Measurements from ENCODE around the gene PDZRN3.

PDZRN3 gene

DNA sequence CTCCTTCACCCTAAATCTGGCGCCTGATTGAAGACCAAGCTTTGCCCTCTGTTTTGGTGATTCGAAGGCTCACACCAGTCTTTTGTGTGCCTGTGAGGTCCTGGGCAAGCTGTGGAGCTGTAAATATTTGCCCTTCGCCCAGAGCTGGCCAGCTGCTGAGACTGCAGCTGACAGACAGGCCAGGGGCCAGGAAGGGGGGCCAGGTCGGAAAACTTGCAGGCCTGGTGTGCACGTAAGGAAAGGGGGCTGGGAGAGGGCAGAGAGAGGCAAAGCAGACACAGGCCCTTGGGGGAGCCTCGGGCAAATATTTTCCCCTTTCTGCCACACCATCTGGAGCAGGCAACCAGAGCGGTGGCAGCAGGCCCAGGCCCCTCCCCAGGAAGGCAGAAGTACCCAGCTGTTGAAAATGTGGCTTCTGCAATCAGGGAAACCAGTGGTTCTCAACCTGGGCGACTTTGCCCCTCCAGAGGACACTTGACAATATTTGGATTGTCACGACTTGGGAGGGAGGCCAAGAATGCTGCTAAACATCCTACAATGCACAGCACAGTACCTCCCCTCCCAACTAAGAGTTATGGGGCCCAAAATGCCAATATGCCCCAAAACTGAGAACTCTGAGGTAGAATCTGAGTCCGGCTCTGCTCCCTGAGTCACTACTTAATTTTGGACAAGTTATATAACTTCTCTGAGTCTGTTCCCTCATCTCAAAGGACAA is 2.5 kb downstream of the PDZRN3 start:
- DNase-seq (ENCODE audit: low spot score) = no peak

DNA sequence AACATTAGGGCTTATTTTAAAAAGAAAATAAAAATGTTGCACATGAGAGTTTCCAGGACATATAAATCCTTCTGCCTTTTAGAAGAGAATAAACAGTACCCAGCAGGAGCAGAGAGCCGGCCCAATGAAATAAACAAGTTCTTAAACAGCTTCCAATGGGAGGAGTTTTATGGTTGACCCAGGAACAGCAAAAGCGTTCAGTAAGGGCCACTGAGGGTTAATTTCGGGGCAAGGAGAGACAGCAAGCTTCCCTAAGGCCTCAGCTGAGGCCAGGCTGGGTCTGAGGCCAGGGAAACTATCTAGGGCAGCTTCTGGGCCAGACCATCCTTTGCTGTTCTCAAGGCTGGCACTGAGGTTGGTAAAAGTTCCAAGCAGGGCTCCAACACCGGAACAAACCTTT is 3.4 kb downstream of the PDZRN3 start:
- DNase-seq (ENCODE audit: low spot score) = no peak

DNA sequence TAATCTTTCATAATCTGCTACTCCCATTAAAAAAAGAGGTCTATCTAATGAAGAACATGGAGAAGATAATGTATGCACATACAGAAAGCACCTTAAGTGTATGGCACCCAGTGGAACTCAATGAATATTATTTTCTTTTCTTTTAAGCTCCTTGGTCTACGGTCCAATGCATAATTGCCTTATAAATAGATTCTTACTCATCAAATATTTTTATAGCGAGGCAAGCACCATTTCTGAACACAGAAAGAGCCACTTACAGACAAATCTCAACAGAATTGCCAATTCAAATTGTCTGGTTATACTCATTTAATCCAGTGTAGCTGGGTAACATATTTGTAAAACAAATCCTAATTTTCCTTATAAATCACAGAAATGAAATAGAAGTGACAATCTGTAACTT is 6.3 kb downstream of the PDZRN3 start:
- no peak for DNase-seq (ENCODE audit: low spot score)

DNA sequence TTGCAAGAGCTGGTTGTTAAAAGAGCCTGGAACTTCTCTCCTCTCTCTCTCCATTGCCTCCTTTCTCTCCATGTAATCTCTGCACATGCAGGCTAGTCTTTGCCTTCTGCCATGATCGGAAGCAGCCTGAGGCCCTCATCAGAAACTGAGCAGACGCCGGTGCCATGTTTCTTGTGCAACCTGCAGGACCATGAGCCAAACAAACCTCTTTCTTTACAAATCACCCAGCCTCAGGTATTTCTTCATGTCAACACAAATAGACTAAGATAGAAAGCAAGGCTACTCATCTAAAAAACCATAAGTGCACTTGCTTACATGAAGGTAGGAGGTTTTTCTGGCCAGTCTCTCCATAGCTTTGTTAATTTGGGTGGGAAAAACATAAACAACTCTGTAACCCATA is 8.7 kb downstream of the PDZRN3 start:
- DNase-seq (ENCODE audit: low spot score) = no peak

DNA sequence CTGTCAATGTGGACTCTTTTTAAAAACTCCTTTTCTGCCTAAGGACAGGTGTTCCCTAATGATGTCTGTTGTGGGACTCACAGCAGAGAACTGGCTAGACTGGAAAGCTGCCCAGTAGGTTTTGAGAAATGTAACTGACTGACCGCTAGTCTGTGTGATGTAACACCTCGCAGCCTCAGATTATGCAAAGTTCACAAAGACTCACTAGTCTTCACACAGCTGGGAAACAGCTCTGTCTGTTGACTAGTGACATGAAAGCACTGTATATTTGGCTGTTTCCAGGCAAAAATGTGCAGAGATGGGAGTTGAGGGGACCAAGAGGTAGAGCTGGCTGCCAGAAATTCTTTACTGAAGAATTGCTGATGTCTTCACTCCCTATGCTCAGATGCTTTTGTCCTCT is 10.3 kb downstream of the PDZRN3 start:
- no peak for DNase-seq (ENCODE audit: low spot score)

DNA sequence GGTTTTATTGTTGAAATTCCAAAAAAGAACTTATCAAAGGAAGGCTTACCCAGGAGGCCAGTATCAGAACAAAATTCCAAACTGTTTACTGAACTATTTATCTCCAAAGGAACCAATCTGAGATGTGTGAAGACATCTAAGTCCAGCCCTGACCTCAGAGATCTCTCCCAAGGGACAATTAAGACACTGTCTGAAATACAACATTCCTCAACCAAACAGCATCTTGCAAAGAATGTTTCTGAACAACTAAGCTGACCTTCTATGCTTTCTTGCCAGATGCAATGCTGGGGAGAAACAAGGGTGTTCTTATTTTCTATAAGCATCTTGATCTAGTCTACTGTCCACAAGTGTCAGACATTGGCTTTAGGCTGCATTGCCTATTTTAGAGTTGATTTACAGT is 13.6 kb downstream of the PDZRN3 start:
- DNase-seq (ENCODE audit: low spot score) = no peak

DNA sequence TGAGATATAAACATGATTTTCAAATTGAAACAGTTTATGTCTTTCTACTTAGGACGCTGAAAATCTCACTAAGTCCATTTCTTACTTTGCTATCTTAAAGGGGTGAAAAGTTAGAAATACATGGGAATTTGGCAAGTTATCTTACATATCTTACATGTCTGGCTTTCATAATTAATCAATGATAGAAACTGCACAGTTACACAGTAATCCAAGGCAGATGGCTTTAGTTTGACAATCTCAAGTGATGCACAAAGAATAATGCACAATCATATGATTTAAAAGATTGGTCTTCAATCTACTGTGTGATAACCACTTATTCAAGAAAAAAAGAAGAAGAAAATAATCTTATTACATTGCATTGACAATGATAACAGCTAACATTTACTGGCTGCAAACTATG is 14.2 kb downstream of the PDZRN3 start:
- DNase-seq (ENCODE audit: low spot score) = no peak

DNA sequence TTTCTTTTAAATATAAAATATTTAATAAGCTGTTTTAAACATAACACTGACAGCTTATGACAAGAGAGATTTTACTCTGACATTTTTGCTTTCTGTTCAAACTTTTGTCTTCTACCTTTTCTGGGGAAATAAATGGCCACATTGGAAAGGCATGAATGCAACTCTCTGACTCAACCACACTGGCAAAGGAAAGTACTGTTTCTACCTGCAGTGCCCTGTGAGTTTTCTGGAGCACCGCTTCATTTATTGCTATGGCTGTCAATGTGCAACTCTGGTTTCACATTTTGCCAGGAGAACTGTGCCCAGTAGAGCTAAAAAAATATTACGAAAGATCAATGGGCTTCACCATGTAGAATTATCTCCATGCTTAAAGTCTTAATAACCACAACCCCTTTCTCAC is 15.1 kb downstream of the PDZRN3 start:
- DNase-seq (ENCODE audit: low spot score) = no peak

DNA sequence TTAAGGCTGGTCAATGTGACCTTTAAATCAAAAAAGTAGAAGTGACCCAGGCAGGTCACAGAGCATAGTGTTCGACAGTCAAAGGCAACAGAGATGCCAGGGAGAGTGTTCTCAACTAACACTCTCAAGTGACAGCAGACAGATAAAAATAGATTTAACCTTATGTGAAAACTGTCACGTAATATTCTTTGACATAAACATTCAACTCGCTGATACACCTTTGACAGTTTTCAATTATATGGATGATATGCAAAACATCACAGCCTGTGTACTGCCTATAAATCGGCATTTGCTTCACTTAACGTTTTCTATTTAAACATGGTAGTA is 15.5 kb downstream of the PDZRN3 start:
- no peak for DNase-seq (ENCODE audit: low spot score)

DNA sequence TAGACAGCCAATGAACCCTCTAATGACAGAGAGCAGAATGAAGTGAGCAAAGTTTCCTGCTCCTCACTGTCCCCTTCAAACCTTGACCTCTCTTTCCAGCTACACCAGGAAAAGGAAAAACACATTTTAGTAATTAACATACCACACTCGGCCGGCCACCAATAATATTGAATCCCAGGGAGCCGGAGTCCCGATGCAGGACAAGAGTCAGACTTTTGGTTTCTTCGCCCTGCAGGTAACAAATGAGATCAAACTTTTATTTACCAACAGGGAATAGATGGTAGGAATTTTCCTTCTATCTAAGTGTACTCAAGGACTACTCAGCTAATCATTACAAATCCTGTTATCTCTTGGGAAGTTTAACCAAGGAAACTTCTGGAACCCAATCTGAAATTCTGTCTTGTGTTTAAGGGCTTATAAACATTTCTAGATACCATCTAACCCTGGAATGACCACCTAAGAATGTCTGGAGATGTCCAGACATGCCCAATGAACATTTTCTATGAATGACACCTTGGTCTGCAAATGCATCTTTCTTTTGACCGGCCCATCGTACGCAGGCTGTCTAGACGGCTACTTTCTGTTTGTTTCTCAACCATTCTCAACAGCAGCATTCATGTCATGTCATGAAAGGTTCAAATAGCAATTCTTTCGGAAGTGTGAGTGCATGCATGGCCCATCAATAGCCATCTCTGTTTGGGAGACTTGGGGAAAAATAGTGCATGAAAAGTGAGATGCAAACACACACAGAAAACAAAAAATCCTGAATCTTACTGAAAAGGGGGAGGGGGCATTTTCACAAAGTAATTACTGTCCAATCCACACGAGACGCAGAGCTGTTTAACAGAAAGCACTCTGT is 16.1 kb downstream of the PDZRN3 start:
- DNase-seq (ENCODE audit: low spot score) = no peak

DNA sequence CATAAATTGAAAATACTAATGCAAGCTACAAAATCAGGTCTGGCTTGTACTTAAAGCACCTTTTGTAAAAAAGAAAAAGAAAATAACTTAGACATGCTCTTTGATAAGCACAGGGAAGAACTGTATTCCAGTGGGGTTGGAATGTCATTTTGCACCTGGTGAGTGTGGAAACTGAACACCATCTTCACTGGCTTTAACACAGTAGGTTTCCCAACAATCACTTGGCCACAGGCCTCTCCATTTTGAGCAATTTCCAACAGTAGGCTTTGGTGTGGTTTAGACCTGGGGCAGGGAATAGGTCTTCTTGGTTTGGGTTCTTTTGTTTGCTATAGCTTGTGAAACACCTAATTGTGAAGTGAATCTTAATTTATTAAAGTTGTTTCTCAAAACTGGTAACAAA is 18.9 kb downstream of the PDZRN3 start:
- DNase-seq (ENCODE audit: low spot score) = no peak

DNA sequence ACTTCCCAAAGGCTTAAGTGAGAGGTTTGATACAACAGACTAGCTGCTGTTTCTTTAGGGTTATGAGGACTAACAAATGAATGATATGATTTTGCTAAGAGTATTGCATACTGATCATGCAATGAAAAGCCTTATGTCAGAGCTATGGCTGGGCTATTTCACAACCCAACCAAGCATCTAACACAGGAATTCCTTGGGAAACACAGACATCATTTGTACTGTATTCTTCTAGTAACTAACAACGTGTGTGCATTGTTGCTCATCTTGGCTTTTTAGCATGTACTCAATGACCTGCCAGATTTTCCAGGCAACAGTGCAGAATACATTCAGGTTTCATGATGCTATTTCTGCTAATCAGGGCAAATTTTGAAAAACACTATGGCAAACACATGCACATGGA is 19.3 kb downstream of the PDZRN3 start:
- DNase-seq (ENCODE audit: low spot score) = no peak

DNA sequence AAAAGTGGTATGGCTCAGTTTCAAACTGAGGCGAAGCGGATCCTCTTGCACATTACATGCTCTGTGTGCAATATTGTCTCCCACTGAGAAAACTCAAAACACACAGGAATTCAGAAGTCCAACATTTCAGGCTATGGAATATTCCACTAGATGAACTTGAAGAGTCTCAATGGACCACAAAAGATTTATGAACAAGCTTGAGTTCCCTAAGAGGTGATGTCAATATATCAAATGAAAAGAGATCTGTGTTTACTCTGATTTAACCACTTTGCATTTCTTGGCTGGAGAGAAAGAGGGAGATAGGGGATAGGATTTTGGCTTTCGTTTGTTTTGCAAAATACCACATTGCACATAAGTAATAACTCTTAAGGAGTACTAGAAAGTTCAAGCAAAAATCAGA is 20.3 kb downstream of the PDZRN3 start:
- DNase-seq (ENCODE audit: low spot score) = no peak

DNA sequence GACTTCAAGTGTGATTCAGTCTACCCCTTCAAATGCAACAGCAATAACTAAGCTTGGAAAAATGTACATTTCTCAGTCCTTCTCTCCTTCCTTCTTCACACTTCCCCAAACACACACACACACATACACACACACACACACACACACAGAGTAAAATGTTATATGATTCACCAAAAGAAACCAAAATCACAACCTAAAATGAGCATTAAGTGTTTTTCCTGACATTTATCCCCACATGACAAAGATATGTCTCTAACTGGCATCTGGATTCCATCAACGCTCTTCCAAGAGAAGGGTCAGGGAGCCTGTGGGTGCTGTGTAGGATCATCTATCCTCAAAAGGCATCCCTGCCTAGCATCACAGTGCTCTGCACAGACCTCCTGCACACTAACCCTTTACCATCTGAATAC is 21.0 kb downstream of the PDZRN3 start:
- no peak for DNase-seq (ENCODE audit: low spot score)

DNA sequence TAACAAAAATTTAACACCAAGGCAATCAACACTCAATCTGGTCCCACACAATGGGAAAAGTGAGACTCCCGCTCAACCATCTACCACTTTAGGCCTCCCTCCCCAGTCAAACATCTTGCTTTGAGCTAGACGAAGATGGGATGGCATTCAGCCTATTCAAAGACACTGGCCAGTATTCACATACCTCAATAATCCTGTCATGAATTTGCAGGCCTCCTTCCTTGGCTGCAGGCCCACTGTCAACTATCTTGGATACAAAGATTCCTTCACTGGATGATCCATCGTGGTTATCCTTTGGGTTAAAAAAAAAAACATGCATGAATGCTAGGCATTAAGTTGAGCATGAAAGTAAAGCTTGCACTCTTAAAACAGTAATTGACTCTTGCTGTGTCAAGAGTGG is 22.6 kb downstream of the PDZRN3 start:
- DNase-seq (ENCODE audit: low spot score) = no peak

DNA sequence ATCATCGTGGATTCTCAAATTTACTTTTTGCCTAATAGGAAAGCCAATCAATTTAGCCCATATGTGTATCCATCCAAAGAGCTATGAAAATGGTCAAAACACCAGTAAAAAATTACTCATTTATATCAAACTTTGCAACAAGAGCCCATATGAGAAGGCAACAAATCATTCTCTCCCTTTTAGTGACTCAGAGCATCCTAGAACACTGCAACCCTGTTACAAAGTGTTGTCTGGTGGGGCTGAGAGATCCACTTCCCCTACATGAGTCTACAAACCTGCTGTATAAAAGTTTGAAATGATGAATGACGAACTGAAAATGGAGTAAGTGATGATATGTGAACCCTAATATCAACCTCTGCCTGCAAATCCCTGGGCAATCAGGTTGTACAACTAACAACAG is 23.3 kb downstream of the PDZRN3 start:
- no peak for DNase-seq (ENCODE audit: low spot score)

DNA sequence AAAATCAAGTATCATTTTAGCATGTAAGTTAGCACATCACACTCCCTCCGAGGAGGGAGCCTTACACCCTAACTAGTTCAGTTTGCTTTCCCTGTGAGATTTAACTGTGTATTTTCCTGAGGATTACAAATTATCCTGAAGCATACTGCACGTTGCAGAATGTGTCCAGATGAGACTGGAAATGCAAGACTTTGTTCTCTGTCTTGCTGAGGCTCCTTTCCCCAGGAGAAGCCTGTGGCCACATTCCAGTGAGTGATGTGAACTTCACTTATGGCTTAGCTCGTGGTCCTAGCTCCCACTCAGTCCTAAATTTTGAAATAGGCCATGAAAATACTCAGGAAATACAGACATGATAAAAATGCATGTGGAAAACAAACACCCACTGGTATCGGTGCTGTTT is 23.7 kb downstream of the PDZRN3 start:
- no peak for DNase-seq (ENCODE audit: low spot score)

DNA sequence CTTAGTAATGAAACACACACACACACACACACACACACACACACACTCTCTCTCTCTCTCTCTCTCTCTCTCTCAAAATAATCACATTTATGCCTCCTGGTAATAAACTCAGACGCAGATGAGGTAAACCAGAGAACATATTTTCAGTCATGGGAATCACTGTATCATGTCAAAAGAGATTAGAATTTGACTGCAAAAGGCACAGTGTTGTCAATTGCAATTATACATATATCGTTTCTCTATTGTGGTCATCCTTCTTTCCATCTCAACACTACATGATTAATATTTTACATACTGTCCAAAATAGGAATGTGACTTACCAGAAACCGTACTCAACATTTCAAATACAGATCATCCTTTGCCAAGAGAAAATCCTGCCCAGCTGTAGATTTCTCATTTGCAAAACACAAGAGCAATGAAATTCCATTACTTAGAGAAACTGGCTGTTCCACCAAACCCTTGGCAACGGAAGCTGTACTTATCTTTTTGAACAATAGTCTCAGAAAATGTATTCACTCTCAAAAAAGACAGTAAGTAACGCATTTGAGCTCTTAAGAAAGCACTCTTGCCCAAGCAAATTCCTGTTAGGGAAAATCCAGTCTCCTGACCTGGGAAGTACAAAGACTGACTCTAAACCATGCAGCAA is 24.3 kb downstream of the PDZRN3 start:
- DNase-seq (ENCODE audit: low spot score) = no peak

DNA sequence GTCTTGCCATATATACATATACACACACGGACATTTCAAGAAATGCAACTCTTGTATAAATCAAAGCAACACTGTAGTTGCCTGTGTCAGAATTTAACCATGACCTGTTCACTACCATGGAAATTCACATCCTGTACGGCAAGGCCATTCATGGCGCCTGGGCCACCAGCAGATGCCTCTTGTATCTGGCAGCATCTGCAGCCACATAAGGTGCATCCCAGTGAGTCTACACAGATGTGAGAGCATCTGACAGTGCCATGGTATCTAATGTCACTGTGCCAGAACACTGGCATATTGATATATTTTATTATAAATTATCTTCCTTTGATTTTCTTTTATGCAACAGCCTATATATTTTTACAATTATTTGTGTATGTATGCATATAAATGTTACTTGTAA is 25.1 kb downstream of the PDZRN3 start:
- DNase-seq (ENCODE audit: low spot score) = no peak

DNA sequence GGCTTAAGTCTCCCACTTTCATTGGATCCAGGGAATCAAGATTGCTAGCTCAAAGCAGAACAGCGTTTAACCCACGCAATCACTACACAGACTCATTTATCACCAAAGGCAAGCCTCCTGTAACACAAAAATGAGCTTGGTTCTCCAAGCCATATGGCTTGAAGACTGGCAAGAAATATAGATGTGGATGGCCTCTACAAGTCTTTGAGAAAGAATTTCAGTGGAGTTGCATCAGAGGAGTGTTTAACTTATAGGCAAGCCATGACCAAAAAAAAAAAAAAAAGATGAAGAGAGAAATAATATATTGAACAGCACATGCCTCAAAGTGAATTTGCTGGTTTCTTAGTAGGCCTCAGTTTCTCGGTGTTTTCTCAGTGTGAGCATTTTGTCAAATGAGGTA is 27.3 kb downstream of the PDZRN3 start:
- DNase-seq (ENCODE audit: low spot score) = no peak

DNA sequence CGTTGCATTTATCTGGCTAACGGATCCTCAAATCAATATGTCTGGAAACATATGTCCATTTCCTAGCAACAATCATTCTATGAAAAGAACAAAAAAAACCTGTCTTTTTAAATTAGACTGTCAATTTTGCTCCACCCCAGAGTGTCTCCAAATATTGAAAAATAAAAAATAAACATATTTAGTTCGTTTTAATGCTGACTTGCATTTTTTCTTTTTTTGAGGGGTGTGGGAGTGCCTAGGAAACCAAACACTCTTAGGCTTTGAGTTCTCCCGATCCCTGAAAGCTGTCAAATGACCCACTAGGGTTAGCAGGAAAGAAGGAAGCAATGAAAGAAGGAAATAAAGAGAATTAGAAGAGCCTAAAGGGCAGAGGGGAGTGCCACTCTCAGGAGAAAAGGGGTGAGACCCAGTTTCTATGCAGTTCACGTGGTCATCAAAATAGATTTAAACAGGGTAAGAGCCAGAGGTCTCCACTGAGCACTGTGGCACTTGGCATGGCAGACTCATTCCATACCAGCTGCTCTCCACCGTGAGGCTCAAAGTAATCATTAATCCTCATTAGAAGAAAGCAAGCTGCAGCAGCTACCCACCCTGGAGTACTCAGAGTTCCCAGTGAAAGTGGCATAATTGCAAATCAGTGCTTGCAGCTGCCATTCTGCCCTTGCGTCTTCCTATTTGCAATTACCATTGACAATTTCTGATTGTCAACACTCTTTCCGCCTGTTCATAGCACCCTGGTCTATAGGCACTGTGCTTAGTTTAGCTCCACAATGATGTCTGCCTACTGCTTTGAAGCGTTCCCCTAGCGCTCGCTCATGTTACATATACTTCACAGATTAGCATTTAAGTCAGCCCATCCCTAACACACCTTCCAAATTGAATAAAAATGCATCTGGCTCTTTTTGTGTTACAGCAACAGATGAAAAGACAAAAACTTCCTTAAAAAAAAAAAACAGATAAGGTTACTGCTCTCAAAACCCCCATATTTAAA is 32.3 kb downstream of the PDZRN3 start:
- DNase-seq (ENCODE audit: low spot score) = no peak

DNA sequence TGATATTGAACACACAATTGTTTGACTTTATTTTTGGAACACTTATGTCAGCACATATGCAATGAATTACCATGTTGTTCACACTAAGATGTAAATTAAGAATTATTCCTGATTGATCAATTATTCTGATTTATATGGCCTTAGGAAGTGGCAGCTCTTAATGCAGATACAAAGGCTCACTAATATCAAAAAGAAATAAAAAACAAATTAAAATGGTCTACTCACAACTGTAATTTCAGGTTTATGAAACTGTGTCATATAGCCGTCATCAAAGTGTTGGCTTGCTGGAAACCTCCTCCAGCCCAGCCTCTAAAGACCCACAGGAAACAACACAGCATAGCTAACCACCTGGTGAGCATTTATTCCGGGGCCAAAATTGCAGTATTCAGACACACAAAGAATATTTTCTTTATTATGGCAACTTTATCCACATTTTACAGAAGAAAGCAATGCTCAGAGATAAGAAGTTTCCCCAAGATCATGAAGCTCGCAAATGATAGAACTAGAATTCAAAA is 33.4 kb downstream of the PDZRN3 start:
- DNase-seq (ENCODE audit: low spot score) = no peak

Data from CD4-positive, alpha-beta T cell treated with Interleukin-2 at 100 ng/mL for 4 hours (primary cell).